Activated T-cell treated with anti-CD3 and anti-CD28 coated beads, Interleukin-2, amount 50 U/mL, for 1 hour (primary cell): ENCODE results near the gene GTF2A1.

Experiments used
- DNase-seq: peaks from one replicate; pipeline ENCODE4 v3.0.0-alpha.2; 2020

The GTF2A1 gene

GRCh38 chr14:81172881-81173280, 47.9 kb downstream of the GTF2A1 start:
- DNase-seq, result no peak

GRCh38 chr14:81172353-81172752, 48.4 kb downstream of the GTF2A1 start:
- no peak for DNase-seq

GRCh38 chr14:81170829-81171195, 49.9 kb downstream of the GTF2A1 start:
- DNase-seq, result no peak

- peak; percentile 89 for DNase-seq
Observed at GRCh38 chr14:81170104-81170828, 50.5 kb downstream of the GTF2A1 start.

- DNase-seq, result no peak
Observed at GRCh38 chr14:81169711-81170103, 51.1 kb downstream of the GTF2A1 start.

GRCh38 chr14:81169267-81169666, 51.5 kb downstream of the GTF2A1 start:
- DNase-seq, result no peak

- no peak for DNase-seq
Observed at GRCh38 chr14:81166121-81166520, 54.6 kb downstream of the GTF2A1 start.

GRCh38 chr14:81165188-81165587, 55.6 kb downstream of the GTF2A1 start:
- DNase-seq, result no peak

GRCh38 chr14:81164167-81164774, 56.5 kb downstream of the GTF2A1 start:
- peak; percentile 23 for DNase-seq

- no peak for DNase-seq
Observed at GRCh38 chr14:81162941-81163340, 57.8 kb downstream of the GTF2A1 start.

GRCh38 chr14:81161749-81162148, 59.0 kb downstream of the GTF2A1 start:
- DNase-seq, result no peak

GRCh38 chr14:81161088-81161487, 59.7 kb downstream of the GTF2A1 start:
- DNase-seq, result no peak

GRCh38 chr14:81157431-81157830, 63.3 kb downstream of the GTF2A1 start:
- no peak for DNase-seq

- no peak for DNase-seq
Observed at GRCh38 chr14:81153187-81153586, 67.6 kb downstream of the GTF2A1 start.

- DNase-seq, result no peak
Observed at GRCh38 chr14:81148635-81149034, 72.1 kb downstream of the GTF2A1 start.

- no peak for DNase-seq
Observed at GRCh38 chr14:81147140-81147897, 73.4 kb downstream of the GTF2A1 start.

- no peak for DNase-seq
Observed at GRCh38 chr14:81144824-81145603, 75.7 kb downstream of the GTF2A1 start.

- DNase-seq, result no peak
Observed at GRCh38 chr14:81143793-81144192, 77.0 kb downstream of the GTF2A1 start.

GRCh38 chr14:81141426-81141825, 79.3 kb downstream of the GTF2A1 start:
- no peak for DNase-seq

GRCh38 chr14:81138429-81138828, 82.3 kb downstream of the GTF2A1 start:
- no peak for DNase-seq

GRCh38 chr14:81137316-81137715, 83.4 kb downstream of the GTF2A1 start:
- DNase-seq, result no peak

GRCh38 chr14:81133400-81133799, 87.4 kb downstream of the GTF2A1 start:
- no peak for DNase-seq

GRCh38 chr14:81132468-81132867, 88.3 kb downstream of the GTF2A1 start:
- no peak for DNase-seq
